HEK293T (cell line): ENCODE results near the gene CEACAM21.
"Not testable (repeated sequence)": the region's sequence is repeated elsewhere in the genome, so short reads cannot be mapped to it uniquely, and the experiment has no call there.

ENCODE experiments used
- CTCF ChIA-PET: fragments of 350-600 bp; formaldehyde crosslinking; extraction: SDS; loops from one replicate; lab custom pipeline; 2021; ENCODE audit warnings: antibody characterized with exemption, inconsistent platforms; lab: Yijun Ruan, JAX
- POLR2A ChIA-PET: fragments of 350-600 bp; formaldehyde crosslinking; extraction: SDS; loops from one replicate; lab custom pipeline; 2020; ENCODE audit warnings: antibody characterized with exemption, inconsistent platforms; lab: Yijun Ruan, JAX
- DNase-seq: peaks from one replicate; pipeline ENCODE4 v3.0.0; 2012; ENCODE audit warnings: mixed read lengths; ENCODE audit errors: extremely low spot score
- ARNT ChIP-seq: fragments of 450-650 bp; IDR thresholded peaks from 2 replicates; pipeline ENCODE4 v1.6.1; 2017; ENCODE audit warnings: mild to moderate bottlenecking
- BHLHE40 ChIP-seq: fragments of 450-650 bp; IDR thresholded peaks from 2 replicates; pipeline ENCODE4 v1.6.1; 2016; ENCODE audit warnings: mild to moderate bottlenecking, moderate library complexity, borderline replicate concordance
- CTBP1 ChIP-seq: fragments of 450-650 bp; IDR thresholded peaks from 2 replicates; pipeline ENCODE4 v1.6.1; 2016; ENCODE audit warnings: borderline replicate concordance
- ELF4 ChIP-seq: fragments of 450-650 bp; IDR thresholded peaks from 2 replicates; pipeline ENCODE4 v1.6.1; 2017; ENCODE audit warnings: antibody characterized with exemption
- FOXA1 ChIP-seq: fragments of 450-650 bp; IDR thresholded peaks from 2 replicates; pipeline ENCODE4 v1.6.1; 2016; ENCODE audit warnings: mild to moderate bottlenecking
- FOXK2 ChIP-seq: fragments of 450-650 bp; IDR thresholded peaks from 2 replicates; pipeline ENCODE4 v1.6.1; 2016; ENCODE audit warnings: mild to moderate bottlenecking
- FOXM1 ChIP-seq: fragments of 450-650 bp; IDR thresholded peaks from 2 replicates; pipeline ENCODE4 v1.6.1; 2017; ENCODE audit warnings: mild to moderate bottlenecking, borderline replicate concordance
- HDGF ChIP-seq: fragments of 450-650 bp; IDR thresholded peaks from 2 replicates; pipeline ENCODE4 v1.6.1; 2017; ENCODE audit warnings: antibody characterized with exemption, borderline replicate concordance
- L3MBTL2 ChIP-seq: fragments of 450-650 bp; conservative IDR thresholded peaks from 2 replicates; pipeline ENCODE4 v1.6.1; 2016; ENCODE audit warnings: mild to moderate bottlenecking
- LEF1 ChIP-seq: fragments of 450-650 bp; IDR thresholded peaks from 2 replicates; pipeline ENCODE4 v1.6.1; 2017; ENCODE audit warnings: mild to moderate bottlenecking, borderline replicate concordance
- NFRKB ChIP-seq: fragments of 450-650 bp; IDR thresholded peaks from 2 replicates; pipeline ENCODE4 v1.6.1; 2016; ENCODE audit warnings: mild to moderate bottlenecking, moderate library complexity
- PKNOX1 ChIP-seq: fragments of 450-650 bp; IDR thresholded peaks from 2 replicates; pipeline ENCODE4 v1.6.1; 2016
- SP1 ChIP-seq: fragments of 450-650 bp; IDR thresholded peaks from 2 replicates; pipeline ENCODE4 v1.6.1; 2017
- SUZ12 ChIP-seq: fragments of 450-650 bp; IDR thresholded peaks from 2 replicates; pipeline ENCODE4 v1.6.1; 2016; ENCODE audit warnings: mild to moderate bottlenecking
- TARDBP ChIP-seq: fragments of 450-650 bp; IDR thresholded peaks from 2 replicates; pipeline ENCODE4 v1.6.1; 2016
- ZNF384 ChIP-seq: fragments of 450-650 bp; IDR thresholded peaks from 2 replicates; pipeline ENCODE4 v1.6.1; 2016

The CEACAM21 gene

DNA sequence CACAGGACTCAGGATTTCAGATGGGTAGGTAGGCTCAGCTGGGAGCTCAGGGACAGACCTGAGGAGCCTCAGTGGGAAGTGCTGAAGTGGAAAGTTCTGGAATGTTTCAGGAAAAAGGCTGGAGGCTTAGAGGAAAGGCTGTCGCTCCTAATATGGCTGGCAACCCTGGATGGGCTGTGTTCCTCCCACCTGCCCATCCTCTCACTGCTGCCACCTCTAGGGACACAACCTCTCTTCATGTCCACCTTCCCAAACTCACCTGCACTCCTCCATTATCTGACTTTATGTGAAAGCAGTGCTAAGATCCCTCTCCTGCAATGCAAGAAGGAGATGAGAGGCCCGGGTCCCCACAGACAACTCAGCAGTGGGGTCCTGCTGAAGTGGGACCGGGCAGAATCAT, 5.8 kb upstream of the CEACAM21 start:
- ChIA-PET POLR2A (interaction anchor here (2.8 kb wide), 1 partner anchor 131 kb away, joined by 12 read pairs; the partner anchor contains the start of gene DMAC2), CTCF (interaction anchor here (0.6 to 1.2 kb wide), 6 partner anchors 9 to 131 kb away, joined by 3 to 12 read pairs (median 4); partner anchors contain the start of gene DMAC2)

GRCh38 chr19:41570639-41571112, 5.3 kb upstream of the CEACAM21 start:
- TF ChIP-seq LEF1 (no peak), FOXA1 (no peak), SUZ12 (no peak), CTBP1 (no peak), BHLHE40 (no peak), SP1 (no peak), PKNOX1 (no peak), FOXM1 (no peak), L3MBTL2 (no peak)
- peak; percentile 82 for DNase-seq
- CTCF ChIA-PET, result interaction anchor here (0.6 to 1.2 kb wide), 7 partner anchors 8 to 131 kb away, joined by 3 to 12 read pairs (median 4); partner anchors contain the start of gene DMAC2
- POLR2A ChIA-PET, result interaction anchor here (1.4 kb wide), 1 partner anchor 10 kb away, joined by 3 read pairs; no protein-coding TSS in a partner anchor

More for the DNA sequence above, 5.8 kb upstream of the CEACAM21 start:
- no peak for TF ChIP-seq FOXM1
- TF ChIP-seq LEF1, result no peak
- TF ChIP-seq L3MBTL2, result no peak
- no peak for TF ChIP-seq HDGF
- TF ChIP-seq NFRKB, result no peak
- no peak for TF ChIP-seq ZNF384
- TF ChIP-seq ARNT, result no peak
- no peak for TF ChIP-seq BHLHE40
- TF ChIP-seq SP1, result no peak
- no peak for TF ChIP-seq SUZ12
- TF ChIP-seq FOXA1, result no peak
- DNase-seq, result no peak

DNA sequence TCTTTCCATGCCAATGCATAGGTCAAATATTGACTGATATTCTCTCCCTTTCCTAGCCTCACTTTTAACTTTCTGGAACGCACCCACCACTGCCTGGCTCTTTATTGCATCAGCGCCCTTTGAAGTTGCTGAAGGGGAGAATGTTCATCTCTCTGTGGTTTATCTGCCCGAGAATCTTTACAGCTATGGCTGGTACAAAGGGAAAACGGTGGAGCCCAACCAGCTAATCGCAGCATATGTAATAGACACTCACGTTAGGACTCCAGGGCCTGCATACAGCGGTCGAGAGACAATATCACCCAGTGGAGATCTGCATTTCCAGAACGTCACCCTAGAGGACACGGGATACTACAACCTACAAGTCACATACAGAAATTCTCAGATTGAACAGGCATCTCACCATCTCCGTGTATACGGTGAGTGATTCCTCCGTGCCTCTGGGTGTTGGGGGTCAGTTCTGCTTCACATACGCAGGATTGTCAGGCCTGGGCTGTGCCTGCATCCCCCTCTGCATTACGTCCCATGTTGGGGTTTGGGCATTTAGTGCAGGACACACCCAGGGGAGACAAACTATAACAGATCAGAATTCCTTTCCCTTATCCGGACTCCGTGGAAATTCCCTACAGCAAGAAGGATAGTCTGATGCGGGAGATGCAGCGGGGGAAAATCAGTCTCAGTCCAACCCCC, 1.3 kb downstream of the CEACAM21 start:
- TF ChIP-seq ARNT (no peak), SP1 (no peak), TARDBP (no peak), LEF1 (no peak), BHLHE40 (no peak), NFRKB (no peak), HDGF (no peak), ELF4 (no peak)
- DNase-seq, result no peak
- ChIA-PET CTCF (no interaction called here), POLR2A (no interaction called here)

GRCh38 chr19:41577833-41578232, 1.9 kb downstream of the CEACAM21 start:
- TF ChIP-seq L3MBTL2, result no peak
- no peak for TF ChIP-seq BHLHE40
- TF ChIP-seq NFRKB, result no peak
- TF ChIP-seq FOXA1, result no peak
- TF ChIP-seq FOXK2, result no peak
- no peak for DNase-seq
- ChIA-PET POLR2A (no interaction called here), CTCF (no interaction called here)

DNA sequence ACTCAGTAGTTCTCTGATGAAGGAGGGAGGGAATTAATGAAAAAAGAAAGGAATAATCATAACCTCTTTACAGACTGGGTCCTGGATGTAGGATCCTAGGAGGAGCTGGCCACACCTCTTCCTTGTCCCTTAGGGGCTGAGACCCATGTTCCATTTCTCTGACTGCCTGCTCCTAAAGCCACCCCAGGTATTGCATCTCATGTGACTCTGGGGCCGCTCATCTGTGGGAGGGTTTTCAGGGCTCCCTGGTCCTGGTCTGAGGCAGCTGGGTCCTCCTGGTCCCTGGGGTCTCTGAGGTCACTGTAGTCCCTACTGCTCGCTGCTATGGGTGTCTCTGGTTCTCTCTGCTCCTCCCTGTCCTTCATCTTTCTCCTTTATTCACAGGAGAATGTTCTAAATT, 2.9 kb downstream of the CEACAM21 start:
- TF ChIP-seq L3MBTL2 (no peak), PKNOX1 (no peak), FOXA1 (no peak), FOXK2 (no peak), FOXM1 (no peak), ELF4 (no peak), SUZ12 (no peak), ZNF384 (no peak), HDGF (no peak), BHLHE40 (no peak), CTBP1 (no peak), TARDBP (no peak), LEF1 (no peak)
- POLR2A ChIA-PET, result no interaction called here

DNA sequence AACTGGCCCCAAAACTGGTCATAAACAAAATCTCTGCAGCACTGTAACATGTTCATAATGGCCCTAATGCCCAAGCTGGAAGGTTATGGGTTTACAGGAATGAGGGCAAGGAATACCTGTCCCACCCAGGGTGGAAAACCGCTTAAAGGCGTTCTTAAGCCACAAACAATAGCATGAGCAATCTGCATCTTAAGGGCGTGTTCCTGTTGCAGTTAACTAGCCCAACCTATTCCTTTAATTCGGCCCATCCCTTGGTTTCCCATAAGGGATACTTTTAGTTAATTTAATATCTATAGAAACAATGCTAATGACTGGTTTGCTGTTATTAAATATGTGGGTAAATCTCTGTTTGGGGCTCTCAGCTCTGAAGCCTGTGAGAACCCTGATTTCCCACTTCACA, 5.1 kb downstream of the CEACAM21 start:
- POLR2A ChIA-PET, CTCF ChIA-PET, DNase-seq: not testable (repeated sequence)

More for the DNA sequence above, 2.9 kb downstream of the CEACAM21 start:
- CTCF ChIA-PET, result interaction anchor here (0.6 kb wide), 1 partner anchor 9 kb away, joined by 4 read pairs; no protein-coding TSS in a partner anchor
- no peak for DNase-seq

DNA sequence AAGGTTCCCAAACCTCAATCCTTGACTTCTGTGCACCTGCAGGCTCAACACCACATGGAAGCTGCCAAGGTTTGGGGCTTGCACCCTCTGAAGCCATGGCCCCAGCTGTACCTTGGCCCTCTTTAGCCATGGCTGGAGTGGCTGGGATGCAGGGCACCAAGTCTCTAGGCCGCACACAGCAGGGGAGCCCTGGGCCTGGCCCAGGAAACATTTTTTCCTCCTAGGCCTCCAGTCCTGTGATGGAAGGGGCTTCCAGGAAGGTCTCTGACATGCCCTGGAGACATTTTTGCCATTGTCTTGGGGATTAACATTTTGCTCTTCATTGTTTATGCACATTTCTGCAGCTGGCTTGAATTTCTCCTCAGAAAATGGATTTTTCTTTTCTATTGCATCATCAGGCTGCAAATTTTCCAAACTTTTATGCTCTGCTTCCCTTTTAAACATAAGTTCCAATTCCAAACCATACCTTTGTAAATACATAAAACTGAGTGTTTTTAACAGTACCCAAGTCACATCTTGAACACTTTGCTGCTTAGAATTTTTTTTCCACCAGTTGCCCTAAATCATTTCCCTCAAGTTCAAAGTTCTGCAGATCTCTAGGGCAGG, 6.7 kb downstream of the CEACAM21 start:
- DNase-seq, POLR2A ChIA-PET, CTCF ChIA-PET: not testable (repeated sequence)
